AG04450 (cell line): Measurements from ENCODE around the gene ARHGDIG. TPM values are rescaled to one million over a fixed set of nuclear protein-coding genes. Genes with fewer than 3 reads are reported as not detected.

Experiments used
- CTCF ChIA-PET: fragments of 300-600, 350-600 bp; formaldehyde crosslinking; extraction: SDS; loops from one replicate; lab custom pipeline; 2022; ENCODE audit warnings: antibody characterized with exemption, inconsistent platforms; lab: Charles Lee
- POLR2A ChIA-PET: fragments of 350-600 bp; formaldehyde crosslinking; extraction: SDS; loops from one replicate; lab custom pipeline; 2021; ENCODE audit warnings: antibody characterized with exemption, inconsistent platforms; lab: Yijun Ruan, JAX
- DNase-seq: peaks from one replicate; pipeline ENCODE4 v3.0.0-alpha.2; 2011; ENCODE audit warnings: low read depth, low spot score
- H3K27ac ChIP-seq: one replicate; pipeline ENCODE4 v1.5.1; 2012; ENCODE audit warnings: low read depth, low read length, control low read depth
- H3K27me3 ChIP-seq: one replicate; pipeline ENCODE4 v1.6.0; 2012; ENCODE audit warnings: low read length; ENCODE audit not compliant: control insufficient read depth, insufficient read depth
- H3K4me3 ChIP-seq: 2 replicates; pipeline ENCODE4 v1.5.1; 2011; ENCODE audit warnings: mild to moderate bottlenecking, low read depth, low read length, control low read depth
- H3K9me3 ChIP-seq: 2 replicates; pipeline ENCODE4 v1.5.1; 2012; ENCODE audit warnings: low read length; ENCODE audit not compliant: control insufficient read depth, insufficient read depth
- CTCF ChIP-seq: IDR thresholded peaks from 2 replicates; pipeline ENCODE4 v1.5.1; 2011; ENCODE audit warnings: low read depth, low read length, control low read depth, inconsistent platforms
- polyA plus RNA-seq: library from polyadenylated mRNA; depleted of rRNA; stranded (reverse); fragments of >200 nt; gene quantifications from 2 replicates; pipeline ENCODE4 v1.2.3, GENCODE V29; 2011

Gene ARHGDIG
- polyA plus RNA-seq, 1 experiment = not detected

DNA sequence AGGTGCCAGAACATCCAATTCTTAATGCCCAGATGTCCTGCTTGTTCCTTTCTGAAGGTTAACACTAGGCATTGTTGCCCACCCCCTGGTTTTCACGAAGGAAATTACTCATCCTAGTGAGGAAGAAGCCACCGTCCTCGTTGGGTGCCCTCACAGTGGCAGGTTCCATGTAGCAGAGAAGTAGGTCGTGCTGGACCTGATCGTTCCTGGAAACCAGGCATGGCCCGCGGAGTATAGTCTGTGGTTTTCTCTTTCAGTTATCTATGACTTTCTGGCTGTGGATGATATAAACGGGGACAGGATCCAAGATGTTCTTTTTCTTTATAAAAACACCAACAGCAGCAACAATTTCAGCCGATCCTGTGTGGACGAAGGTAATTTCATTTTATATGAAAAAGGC, 21.2 kb upstream of the ARHGDIG start:
- no peaks in the 10 kb centered on the region for H3K27me3 ChIP-seq
- ChIA-PET CTCF (no interaction called here), POLR2A (no interaction called here)
- no peaks in the 10 kb centered on the region for H3K9me3 ChIP-seq
- H3K4me3 ChIP-seq = no peak overlapping the region
- no peak overlapping the region for H3K27ac ChIP-seq
- DNase-seq = no peak
- no peak for TF ChIP-seq CTCF

DNA sequence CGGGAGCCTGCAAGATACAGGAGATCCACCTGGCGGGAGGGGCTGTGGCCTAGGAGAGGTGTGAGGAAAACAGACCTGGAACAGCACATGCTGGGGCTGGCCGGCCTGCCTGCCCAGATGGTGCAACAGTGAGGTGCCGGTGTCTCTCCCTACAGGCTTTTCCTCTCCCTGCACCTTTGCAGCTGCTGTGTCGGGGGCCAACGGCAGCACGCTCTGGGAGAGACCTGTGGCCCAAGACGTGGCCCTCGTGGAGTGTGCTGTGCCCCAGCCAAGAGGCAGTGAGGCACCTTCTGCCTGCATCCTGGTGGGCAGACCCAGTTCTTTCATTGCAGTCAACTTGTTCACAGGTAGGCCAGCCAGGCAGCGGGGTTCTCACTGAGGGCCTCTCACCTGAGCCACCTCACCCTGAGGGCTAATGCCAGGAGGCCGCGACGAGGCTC, 20.6 kb upstream of the ARHGDIG start:
- Histone ChIP-seq H3K9me3 (no peaks in the 10 kb centered on the region), H3K4me3 (no peak overlapping the region), H3K27me3 (no peaks in the 10 kb centered on the region), H3K27ac (no peak overlapping the region)
- no peak for DNase-seq
- TF ChIP-seq CTCF = no peak
- ChIA-PET CTCF (no interaction called here), POLR2A (no interaction called here)

GRCh38 chr16:260326-260725, 20.1 kb upstream of the ARHGDIG start:
- Histone ChIP-seq H3K27ac (no peak overlapping the region), H3K27me3 (no peaks in the 10 kb centered on the region), H3K4me3 (no peak overlapping the region), H3K9me3 (no peaks in the 10 kb centered on the region)
- ChIA-PET CTCF (no interaction called here), POLR2A (no interaction called here)
- DNase-seq = no peak
- no peak for TF ChIP-seq CTCF

DNA sequence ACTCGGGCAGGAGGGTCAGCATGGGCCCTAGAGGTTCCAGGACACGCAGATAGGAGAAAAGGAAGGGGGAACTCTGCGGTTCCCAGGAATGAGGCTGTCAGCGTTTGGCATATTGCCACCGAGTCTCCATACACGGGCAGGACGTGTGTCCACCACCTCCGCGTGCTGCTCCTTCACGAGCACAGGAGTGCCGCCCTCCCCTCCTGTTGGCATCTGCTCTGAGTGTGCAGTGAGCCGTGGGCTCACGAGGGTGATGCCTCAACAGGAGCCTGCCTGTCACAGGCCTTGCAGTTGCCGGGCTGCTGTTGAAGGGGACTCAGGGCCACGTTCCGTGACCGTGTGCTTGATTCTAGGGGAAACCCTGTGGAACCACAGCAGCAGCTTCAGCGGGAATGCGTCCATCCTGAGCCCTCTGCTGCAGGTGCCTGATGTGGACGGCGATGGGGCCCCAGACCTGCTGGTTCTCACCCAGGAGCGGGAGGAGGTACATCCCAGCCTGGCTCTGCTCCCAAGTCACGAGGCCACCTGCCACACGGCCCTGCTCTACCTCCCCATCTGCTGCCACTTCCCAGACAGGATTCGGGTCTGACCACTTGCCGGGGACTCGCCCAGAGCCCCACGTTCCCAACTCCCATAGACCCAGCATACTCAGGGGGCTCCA, 19.2 kb upstream of the ARHGDIG start:
- H3K27ac ChIP-seq = no peak overlapping the region
- H3K9me3 ChIP-seq = no peaks in the 10 kb centered on the region
- no peaks in the 10 kb centered on the region for H3K27me3 ChIP-seq
- DNase-seq = no peak
- CTCF ChIA-PET = no interaction called here
- TF ChIP-seq CTCF = no peak
- no peak overlapping the region for H3K4me3 ChIP-seq
- POLR2A ChIA-PET = no interaction called here

DNA sequence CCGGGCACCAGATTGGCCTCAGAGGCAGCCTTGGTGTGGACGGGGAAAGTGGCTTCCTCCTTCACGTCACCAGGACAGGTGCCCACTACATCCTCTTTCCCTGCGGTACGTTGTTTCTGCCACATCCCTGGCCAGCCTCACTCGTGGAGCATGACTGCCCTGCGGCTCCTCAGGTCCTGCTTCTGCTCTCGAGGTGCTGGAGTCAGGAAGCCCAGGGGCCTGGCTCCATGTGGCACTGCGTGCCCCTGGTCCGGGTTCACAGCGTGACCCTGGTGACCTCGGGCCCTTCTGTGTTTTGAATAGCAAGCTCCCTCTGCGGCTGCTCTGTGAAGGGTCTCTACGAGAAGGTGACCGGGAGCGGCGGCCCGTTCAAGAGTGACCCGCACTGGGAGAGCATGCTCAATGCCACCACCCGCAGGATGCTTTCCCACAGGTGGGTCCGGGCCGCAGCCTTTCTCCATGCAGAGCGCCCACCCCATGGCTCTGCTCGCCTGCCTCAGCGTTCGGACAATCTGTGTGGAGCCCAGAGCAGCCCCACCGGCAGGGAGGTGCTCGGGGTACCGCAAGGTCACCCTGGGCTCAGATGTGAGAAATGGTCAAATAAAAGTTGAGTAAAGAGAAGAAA, 18.2 kb upstream of the ARHGDIG start:
- DNase-seq = no peak
- Histone ChIP-seq H3K27me3 (no peaks in the 10 kb centered on the region), H3K9me3 (no peaks in the 10 kb centered on the region), H3K27ac (no peak overlapping the region), H3K4me3 (no peak overlapping the region)
- CTCF ChIA-PET = no interaction called here
- POLR2A ChIA-PET = no interaction called here
- no peak for TF ChIP-seq CTCF
